Endometrial microvascular endothelial cells (primary cell): ENCODE results near the gene DCLK1. TPM values are rescaled to one million over a fixed set of nuclear protein-coding genes. Genes with fewer than 3 reads are reported as not detected.

Experiments used
- in situ Hi-C: cut with HindIII; loops from 2 replicates; pipeline ENCODE4 v1.10.0; 2017; ENCODE audit warnings: low sequenced_read_pairs, low pct_unique_long_range_greater_than_20kb; ENCODE audit errors: inconsistent ontology term
- total RNA-seq: library from RNA; depleted of rRNA; stranded (reverse); fragments of >200 nt; gene quantifications from one replicate; pipeline ENCODE4 v1.2.3, GENCODE V29; 2015; ENCODE audit errors: inconsistent ontology term

The DCLK1 gene
- total RNA-seq, 1 donor from 2014 or later = 43.5 TPM

- in situ Hi-C loops = no loop called here
Observed at GRCh38 chr13:35930665-35931631, 200.2 kb downstream of the DCLK1 start.

- in situ Hi-C loops = no loop called here
Observed at GRCh38 chr13:35927567-35928021, 203.6 kb downstream of the DCLK1 start.

GRCh38 chr13:35926859-35927530, 204.2 kb downstream of the DCLK1 start:
- in situ Hi-C loops = no loop called here

- in situ Hi-C loops = no loop called here
Observed at GRCh38 chr13:35925669-35926068, 205.5 kb downstream of the DCLK1 start.

GRCh38 chr13:35923347-35923746, 207.8 kb downstream of the DCLK1 start:
- in situ Hi-C loops = no loop called here

- in situ Hi-C loops = no loop called here
Observed at GRCh38 chr13:35920816-35921215, 210.4 kb downstream of the DCLK1 start.

GRCh38 chr13:35917942-35918645, 213.1 kb downstream of the DCLK1 start:
- in situ Hi-C loops = no loop called here

GRCh38 chr13:35917252-35917941, 213.8 kb downstream of the DCLK1 start:
- in situ Hi-C loops = no loop called here

- in situ Hi-C loops = no loop called here
Observed at GRCh38 chr13:35916146-35916545, 215.0 kb downstream of the DCLK1 start.

- in situ Hi-C loops = no loop called here
Observed at GRCh38 chr13:35914662-35915061, 216.5 kb downstream of the DCLK1 start.

GRCh38 chr13:35912841-35913240, 218.3 kb downstream of the DCLK1 start:
- in situ Hi-C loops = no loop called here

- in situ Hi-C loops = no loop called here
Observed at GRCh38 chr13:35909837-35910540, 221.2 kb downstream of the DCLK1 start.

GRCh38 chr13:35909091-35909490, 222.1 kb downstream of the DCLK1 start:
- in situ Hi-C loops = no loop called here

GRCh38 chr13:35908226-35908625, 223.0 kb downstream of the DCLK1 start:
- in situ Hi-C loops = no loop called here

- in situ Hi-C loops = no loop called here
Observed at GRCh38 chr13:35906636-35907035, 224.5 kb downstream of the DCLK1 start.

GRCh38 chr13:35903075-35903474, 228.1 kb downstream of the DCLK1 start:
- in situ Hi-C loops = no loop called here

GRCh38 chr13:35898041-35898440, 233.1 kb downstream of the DCLK1 start:
- in situ Hi-C loops = no loop called here

GRCh38 chr13:35894636-35895035, 236.5 kb downstream of the DCLK1 start:
- in situ Hi-C loops = no loop called here
